MCF 10A (cell line): ENCODE results near the gene SLC5A1. TPM values are rescaled to one million over a fixed set of nuclear protein-coding genes. Genes with fewer than 3 reads are reported as not detected.
A peak's percentile ranks its signal among the peaks of the same experiment; 100 is the strongest.

Experiments used
- BruUV-seq: library from RNA; stranded (reverse); fragments of 400-500 nt; replicated peaks from 2 replicates; lab custom pipeline; 2021; lab: Mats Ljungman, UMichigan
- CTCF ChIA-PET: fragments of 300-600 bp; sonication (Branson Sonifier 250); formaldehyde crosslinking; extraction: SDS; loops from one replicate; lab custom pipeline; 2021; ENCODE audit warnings: antibody characterized with exemption, inconsistent platforms; lab: Yijun Ruan, JAX
- POLR2A ChIA-PET: fragments of 300-600, 350-650 bp; sonication (Branson Sonifier 250); formaldehyde crosslinking; extraction: SDS; loops from one replicate; lab custom pipeline; 2020; ENCODE audit warnings: antibody characterized with exemption, inconsistent platforms; lab: Yijun Ruan, JAX
- DNase-seq: peaks from one replicate; pipeline ENCODE4 v3.0.0-alpha.2; 2018; ENCODE audit not compliant: unreplicated experiment
- H3K27ac Mint-ChIP-seq: one replicate; pipeline ENCODE4 v1.8.0; 2022; ENCODE audit warnings: mild to moderate bottlenecking, low read depth, mixed read lengths; ENCODE audit not compliant: unreplicated experiment
- H3K27me3 Mint-ChIP-seq: one replicate; pipeline ENCODE4 v1.8.0; 2022; ENCODE audit warnings: mixed read lengths; ENCODE audit not compliant: insufficient read depth, unreplicated experiment
- H3K36me3 Mint-ChIP-seq: one replicate; pipeline ENCODE4 v1.8.0; 2022; ENCODE audit warnings: mild to moderate bottlenecking, moderate library complexity, mixed read lengths; ENCODE audit not compliant: insufficient read depth, unreplicated experiment
- H3K4me1 Mint-ChIP-seq: one replicate; pipeline ENCODE4 v1.8.0; 2022; ENCODE audit warnings: mixed read lengths; ENCODE audit not compliant: insufficient read depth, unreplicated experiment
- H3K4me3 Mint-ChIP-seq: one replicate; pipeline ENCODE4 v1.8.0; 2022; ENCODE audit warnings: mild to moderate bottlenecking, moderate library complexity, mixed read lengths; ENCODE audit not compliant: unreplicated experiment
- H3K9me3 Mint-ChIP-seq: one replicate; pipeline ENCODE4 v1.8.0; 2022; ENCODE audit warnings: mixed read lengths; ENCODE audit not compliant: unreplicated experiment
- CTCF ChIP-seq: fragments of 200-600 bp; IDR thresholded peaks from one replicate; pipeline ENCODE4 v1.8.0; 2022; ENCODE audit warnings: antibody characterized with exemption, mild to moderate bottlenecking; ENCODE audit not compliant: unreplicated experiment
- intact Hi-C: fragments of 100-400 bp; cut with micrococcal nuclease; formaldehyde crosslinking; loops from 2 replicates; pipeline ENCODE4 v1.14.1; 2022
- total RNA-seq: library from RNA; stranded (reverse); gene quantifications from 2 replicates; pipeline ENCODE4 v1.2.3, GENCODE V29; 2022

SLC5A1 gene
- total RNA-seq, 1 experiment from 2014 or later: not detected

GRCh38 chr22:32044913-32045312 lies 1.9 kb downstream of the SLC5A1 start:
- ChIA-PET POLR2A (no interaction called here), CTCF (no interaction called here)
- Mint-ChIP-seq H3K9me3 (no peaks in the 10 kb centered on the region), H3K4me3 (no peak overlapping the region), H3K4me1 (peaks cover under 1% of the 10 kb centered on the region), H3K27ac (no peak overlapping the region), H3K36me3 (no peaks in the 10 kb centered on the region), H3K27me3 (peaks cover 56% of the 10 kb centered on the region)
- TF ChIP-seq CTCF: no peak
- no TSS peak for BruUV-seq
- intact Hi-C loops: no loop called here
- DNase-seq: no peak

GRCh38 chr22:32048069-32048468 lies 5.0 kb downstream of the SLC5A1 start:
- no peak for TF ChIP-seq CTCF
- Mint-ChIP-seq H3K27me3 (peaks cover 29% of the 10 kb centered on the region), H3K9me3 (no peaks in the 10 kb centered on the region), H3K27ac (no peak overlapping the region), H3K4me3 (no peak overlapping the region), H3K36me3 (peaks cover 5% of the 10 kb centered on the region), H3K4me1 (peaks cover 16% of the 10 kb centered on the region)
- ChIA-PET CTCF (no interaction called here), POLR2A (no interaction called here)
- DNase-seq: no peak
- intact Hi-C loops: no loop called here
- BruUV-seq: no TSS peak

- TSS peak; percentile 89 for BruUV-seq
- no peak overlapping the region for H3K4me3 Mint-ChIP-seq
- H3K36me3 Mint-ChIP-seq: peaks cover 5% of the 10 kb centered on the region
- ChIA-PET CTCF (interaction anchor here (0.6 to 2.0 kb wide), 5 partner anchors 25 to 74 kb away, joined by 3 to 12 read pairs (median 4); no protein-coding TSS in a partner anchor), POLR2A (interaction anchor here (0.5 to 3.3 kb wide), 8 partner anchors 19 to 445 kb away, joined by 3 to 24 read pairs (median 3); no protein-coding TSS in a partner anchor)
- H3K4me1 Mint-ChIP-seq: peaks cover 16% of the 10 kb centered on the region
- DNase-seq: peak; percentile 97
- H3K27ac Mint-ChIP-seq: peak overlapping the region; percentile 77
- intact Hi-C loops: loop anchor here (1.0 kb wide), 1 partner anchor 31 kb away; no protein-coding TSS in a partner anchor
- H3K27me3 Mint-ChIP-seq: peaks cover 3% of the 10 kb centered on the region
- no peak for TF ChIP-seq CTCF
- H3K9me3 Mint-ChIP-seq: no peaks in the 10 kb centered on the region
Measured at GRCh38 chr22:32050678-32051515, 7.8 kb downstream of the SLC5A1 start.

DNA sequence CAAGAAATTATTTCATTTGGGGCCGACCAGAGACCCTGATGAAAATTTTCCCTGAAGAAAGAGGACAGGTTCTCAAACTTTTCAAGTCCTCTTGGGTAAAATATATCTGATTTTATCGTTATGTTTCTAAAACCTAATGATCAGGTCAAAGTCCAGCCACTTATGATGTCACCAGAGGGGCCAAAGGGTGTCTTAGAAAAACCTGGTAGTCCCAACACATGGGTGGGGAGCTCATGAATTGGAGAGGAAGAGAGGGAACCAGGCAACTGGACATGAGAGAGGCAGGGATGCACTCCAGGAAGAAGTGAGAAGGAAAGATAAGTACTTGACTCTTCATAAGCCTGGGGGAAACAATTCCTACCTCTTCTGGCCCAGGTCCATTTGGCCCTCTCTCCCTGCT lies 9.2 kb downstream of the SLC5A1 start:
- Mint-ChIP-seq H3K4me3 (no peak overlapping the region), H3K4me1 (peaks cover 16% of the 10 kb centered on the region), H3K27ac (no peak overlapping the region), H3K9me3 (no peaks in the 10 kb centered on the region), H3K36me3 (peaks cover 5% of the 10 kb centered on the region), H3K27me3 (no peaks in the 10 kb centered on the region)
- BruUV-seq: no TSS peak
- no peak for TF ChIP-seq CTCF
- ChIA-PET CTCF (interaction anchor here (0.6 to 2.0 kb wide), 3 partner anchors 32 to 131 kb away, joined by 3 to 12 read pairs (median 4); no protein-coding TSS in a partner anchor), POLR2A (interaction anchor here (3.3 kb wide), 1 partner anchor 32 kb away, joined by 24 read pairs; no protein-coding TSS in a partner anchor)
- no peak for DNase-seq
- intact Hi-C loops: no loop called here
